Measurements from ENCODE around the gene BHLHA9. TPM values are rescaled to one million over a fixed set of nuclear protein-coding genes. Genes with fewer than 3 reads are reported as not detected.
A peak's percentile ranks its signal among the peaks of the same experiment; 100 is the strongest.

BHLHA9 gene
- polyA plus RNA-seq, 2 of the 4 experiments (the other 2 are of a cell fraction): not detected

DNA sequence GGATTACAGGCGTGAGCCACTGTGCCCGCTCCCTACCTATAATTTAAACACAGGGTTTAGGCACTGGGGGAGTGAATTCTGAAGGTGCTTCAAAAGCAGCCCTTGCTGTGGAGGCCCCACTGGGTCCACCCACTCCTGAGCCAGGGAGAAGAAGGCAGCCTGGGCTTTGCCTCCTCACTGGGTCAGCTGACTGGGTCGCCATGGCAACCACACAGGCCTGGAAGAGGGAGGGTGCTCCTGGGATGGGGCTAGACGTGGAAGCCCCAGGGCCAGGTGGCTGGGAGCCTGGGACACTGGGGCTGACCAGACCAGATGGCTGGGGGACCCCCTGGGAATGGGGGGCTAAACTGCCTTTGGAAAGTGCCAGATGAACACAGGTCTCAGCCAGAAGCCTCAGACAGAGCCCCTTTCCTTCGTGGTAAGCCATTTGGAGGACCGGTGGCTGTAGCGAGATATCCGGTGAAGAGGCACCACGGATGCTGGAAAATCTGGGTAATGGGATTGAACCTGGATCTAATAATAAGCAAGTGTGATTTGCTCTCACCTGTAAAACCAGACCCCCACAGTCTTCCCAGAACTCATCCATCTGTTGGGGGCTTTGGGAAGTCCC lies 42.1 kb downstream of the BHLHA9 start:
- FAIRE-seq (no peak), DNase-seq (ENCODE audit: low read depth in 1 of 2, low spot score in 1 of 2) (peak in 1 of 2 experiments; percentile 37), ATAC-seq (peak; percentile 80 to 82)
- ChIA-PET CTCF (interaction anchor here (1.0 kb wide), 1 partner anchor 20 kb away, joined by 5 read pairs; no protein-coding TSS in a partner anchor), POLR2A (no interaction called here)
- 30% methylated on average over 9 of the region's 9 CpGs for WGBS (ENCODE audit: missing lambda C conversion rate)
- Histone ChIP-seq H3K4me2 (no peak overlapping the region), H3K27ac (no peak overlapping the region), H3K9me3 (no peaks in the 10 kb centered on the region), H3K4me3 (no peak overlapping the region), H3K4me1 (no peaks in the 10 kb centered on the region)
- TF ChIP-seq POLR2AphosphoS2 (conservative IDR thresholded peaks at IDR 0.05; ENCODE audit: low read length) (no peak), HOXB5 (CRISPR knock-in tag; IDR thresholded peaks at IDR 0.05) (no peak), MYC (IDR thresholded peaks at IDR 0.05; ENCODE audit: borderline replicate concordance, low read length) (no peak), KDM1A (IDR thresholded peaks at IDR 0.05; ENCODE audit: low read depth) (no peak), PHF8 (IDR thresholded peaks at IDR 0.05; ENCODE audit: borderline replicate concordance, low read depth) (no peak)
- TF ChIP-seq, protein P1, sequence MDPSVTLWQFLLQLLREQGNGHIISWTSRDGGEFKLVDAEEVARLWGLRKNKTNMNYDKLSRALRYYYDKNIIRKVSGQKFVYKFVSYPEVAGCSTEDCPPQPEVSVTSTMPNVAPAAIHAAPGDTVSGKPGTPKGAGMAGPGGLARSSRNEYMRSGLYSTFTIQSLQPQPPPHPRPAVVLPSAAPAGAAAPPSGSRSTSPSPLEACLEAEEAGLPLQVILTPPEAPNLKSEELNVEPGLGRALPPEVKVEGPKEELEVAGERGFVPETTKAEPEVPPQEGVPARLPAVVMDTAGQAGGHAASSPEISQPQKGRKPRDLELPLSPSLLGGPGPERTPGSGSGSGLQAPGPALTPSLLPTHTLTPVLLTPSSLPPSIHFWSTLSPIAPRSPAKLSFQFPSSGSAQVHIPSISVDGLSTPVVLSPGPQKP (IDR thresholded peaks at IDR 0.05; ENCODE audit: low read depth, low read length): no peak
- TF ChIP-seq, protein P2, sequence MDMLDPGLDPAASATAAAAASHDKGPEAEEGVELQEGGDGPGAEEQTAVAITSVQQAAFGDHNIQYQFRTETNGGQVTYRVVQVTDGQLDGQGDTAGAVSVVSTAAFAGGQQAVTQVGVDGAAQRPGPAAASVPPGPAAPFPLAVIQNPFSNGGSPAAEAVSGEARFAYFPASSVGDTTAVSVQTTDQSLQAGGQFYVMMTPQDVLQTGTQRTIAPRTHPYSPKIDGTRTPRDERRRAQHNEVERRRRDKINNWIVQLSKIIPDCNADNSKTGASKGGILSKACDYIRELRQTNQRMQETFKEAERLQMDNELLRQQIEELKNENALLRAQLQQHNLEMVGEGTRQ (IDR thresholded peaks at IDR 0.05): no peak; the same call in 1 of the 2 replicates
- TF ChIP-seq, protein P3, sequence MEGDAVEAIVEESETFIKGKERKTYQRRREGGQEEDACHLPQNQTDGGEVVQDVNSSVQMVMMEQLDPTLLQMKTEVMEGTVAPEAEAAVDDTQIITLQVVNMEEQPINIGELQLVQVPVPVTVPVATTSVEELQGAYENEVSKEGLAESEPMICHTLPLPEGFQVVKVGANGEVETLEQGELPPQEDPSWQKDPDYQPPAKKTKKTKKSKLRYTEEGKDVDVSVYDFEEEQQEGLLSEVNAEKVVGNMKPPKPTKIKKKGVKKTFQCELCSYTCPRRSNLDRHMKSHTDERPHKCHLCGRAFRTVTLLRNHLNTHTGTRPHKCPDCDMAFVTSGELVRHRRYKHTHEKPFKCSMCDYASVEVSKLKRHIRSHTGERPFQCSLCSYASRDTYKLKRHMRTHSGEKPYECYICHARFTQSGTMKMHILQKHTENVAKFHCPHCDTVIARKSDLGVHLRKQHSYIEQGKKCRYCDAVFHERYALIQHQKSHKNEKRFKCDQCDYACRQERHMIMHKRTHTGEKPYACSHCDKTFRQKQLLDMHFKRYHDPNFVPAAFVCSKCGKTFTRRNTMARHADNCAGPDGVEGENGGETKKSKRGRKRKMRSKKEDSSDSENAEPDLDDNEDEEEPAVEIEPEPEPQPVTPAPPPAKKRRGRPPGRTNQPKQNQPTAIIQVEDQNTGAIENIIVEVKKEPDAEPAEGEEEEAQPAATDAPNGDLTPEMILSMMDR (IDR thresholded peaks at IDR 0.05): no peak

DNA sequence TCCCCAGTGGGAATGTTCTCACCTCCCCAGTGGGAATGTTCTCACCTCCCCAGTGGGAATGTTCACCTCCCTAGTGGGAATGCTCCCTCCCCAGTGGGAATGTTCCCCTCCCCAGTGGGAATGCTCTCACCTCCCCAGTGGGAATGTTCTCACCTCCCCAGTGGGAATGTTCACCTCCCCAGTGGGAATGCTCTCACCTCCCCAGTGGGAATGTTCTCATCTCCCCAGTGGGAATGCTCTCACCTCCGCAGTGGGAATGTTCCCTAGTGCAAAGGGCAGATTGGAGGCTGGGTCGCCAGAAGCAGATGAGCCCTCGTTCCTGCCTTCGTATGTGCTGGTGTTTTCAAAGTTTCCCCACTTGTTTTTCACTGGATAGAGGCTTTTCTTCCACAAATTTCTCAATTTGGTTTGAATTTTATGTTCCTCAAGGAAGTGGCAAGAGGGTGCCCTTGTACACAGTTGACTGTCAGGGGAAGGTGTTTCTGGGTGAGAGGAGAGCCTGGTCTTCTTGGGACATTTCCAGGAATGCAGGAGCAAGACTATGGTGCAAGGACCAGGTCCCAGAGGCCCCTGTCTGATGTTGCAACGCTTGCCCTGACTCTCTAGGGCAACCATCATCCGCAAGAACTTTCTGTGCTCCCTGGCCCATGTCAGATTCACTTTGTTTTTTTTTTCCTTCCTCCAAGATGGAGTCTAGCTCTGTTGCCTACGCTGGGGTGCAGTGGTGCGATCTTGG lies 43.2 kb downstream of the BHLHA9 start:
- H3K4me2 ChIP-seq: no peak overlapping the region
- H3K4me3 ChIP-seq: no peak overlapping the region
- POLR2A ChIA-PET: interaction anchor here (0.7 kb wide), 1 partner anchor 27 kb away, joined by 4 read pairs; no protein-coding TSS in a partner anchor
- 46% methylated on average over 8 of the region's 8 CpGs for WGBS (ENCODE audit: missing lambda C conversion rate)
- CTCF ChIA-PET: interaction anchor here (1.5 kb wide), 1 partner anchor 52 kb away, joined by 5 read pairs; no protein-coding TSS in a partner anchor
- ATAC-seq (peak; percentile 43 to 54; a peak in 3 of 6 replicates), FAIRE-seq (no peak), DNase-seq (ENCODE audit: low read depth in 1 of 2, low spot score in 1 of 2) (no peak)
- TF ChIP-seq NFE2L2 (conservative IDR thresholded peaks at IDR 0.05; ENCODE audit: low read length): no peak
- no peak for TF ChIP-seq CHD2 (IDR thresholded peaks at IDR 0.05; ENCODE audit: low read length, partially characterized antibody)
- TF ChIP-seq ZC3H11A (IDR thresholded peaks at IDR 0.05): no peak
- no peak for TF ChIP-seq HEYL (CRISPR knock-in tag; IDR thresholded peaks at IDR 0.05)
- TF ChIP-seq EP300 (IDR thresholded peaks at IDR 0.05): no peak
- no peak for TF ChIP-seq KDM1A (IDR thresholded peaks at IDR 0.05; ENCODE audit: low read depth)
- no peak for TF ChIP-seq EHMT2 (IDR thresholded peaks at IDR 0.05; ENCODE audit: low read depth)
- no peaks in the 10 kb centered on the region for H3K9me3 ChIP-seq
- no peaks in the 10 kb centered on the region for H3K4me1 ChIP-seq
- H3K27ac ChIP-seq: no peak overlapping the region

DNA sequence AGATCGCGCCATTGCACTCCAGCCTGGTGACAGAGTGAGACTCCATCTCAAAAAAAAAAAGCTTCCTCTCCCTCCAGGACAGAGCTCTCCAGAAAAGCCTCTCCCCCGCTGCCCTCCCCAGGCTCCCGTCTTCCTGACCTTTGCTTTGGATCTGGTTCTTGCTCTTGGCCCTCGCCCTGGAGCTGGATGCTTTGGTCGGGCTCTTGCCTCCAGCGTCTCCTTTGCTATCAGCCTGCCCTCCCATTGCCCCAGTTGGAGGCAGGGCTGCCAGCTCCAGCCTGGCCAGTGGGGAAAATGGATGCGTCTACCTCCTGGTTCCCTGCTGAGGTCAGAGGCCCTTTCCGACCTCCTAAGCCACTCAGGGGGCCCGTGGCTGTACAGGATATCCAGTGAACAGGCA lies 45.2 kb downstream of the BHLHA9 start:
- POLR2A ChIA-PET: no interaction called here
- H3K9me3 ChIP-seq: no peaks in the 10 kb centered on the region
- WGBS (ENCODE audit: missing lambda C conversion rate): 64% methylated on average over 10 of the region's 10 CpGs
- no peak overlapping the region for H3K4me2 ChIP-seq
- TF ChIP-seq, protein P2 (IDR thresholded peaks at IDR 0.05): no peak
- TF ChIP-seq PHF8 (IDR thresholded peaks at IDR 0.05; ENCODE audit: borderline replicate concordance, low read depth) (no peak), POLR2AphosphoS2 (conservative IDR thresholded peaks at IDR 0.05; ENCODE audit: low read length) (no peak), SREBF2 (IDR thresholded peaks at IDR 0.05) (no peak), CEBPB (IDR thresholded peaks at IDR 0.05) (no peak), CBX8 (IDR thresholded peaks at IDR 0.05) (no peak), KDM1A (IDR thresholded peaks at IDR 0.05; ENCODE audit: low read depth) (no peak), RFX5 (IDR thresholded peaks at IDR 0.05) (no peak), HOXB5 (CRISPR knock-in tag; IDR thresholded peaks at IDR 0.05) (no peak), CHD2 (IDR thresholded peaks at IDR 0.05; ENCODE audit: low read length, partially characterized antibody) (no peak), BHLHE40 (IDR thresholded peaks at IDR 0.05; ENCODE audit: low read depth, low read length) (no peak)
- TF ChIP-seq, protein P1 (IDR thresholded peaks at IDR 0.05; ENCODE audit: low read depth, low read length): no peak
- TF ChIP-seq, protein P4, sequence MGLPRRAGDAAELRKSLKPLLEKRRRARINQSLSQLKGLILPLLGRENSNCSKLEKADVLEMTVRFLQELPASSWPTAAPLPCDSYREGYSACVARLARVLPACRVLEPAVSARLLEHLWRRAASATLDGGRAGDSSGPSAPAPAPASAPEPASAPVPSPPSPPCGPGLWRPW (IDR thresholded peaks at IDR 0.05): no peak
- no peak overlapping the region for H3K27ac ChIP-seq
- no peak overlapping the region for H3K4me3 ChIP-seq
- CTCF ChIA-PET: interaction anchor here (1.2 to 1.7 kb wide), 5 partner anchors 17 to 193 kb away, joined by 3 to 7 read pairs (median 4); no protein-coding TSS in a partner anchor
- no peak for DNase-seq (ENCODE audit: low read depth in 1 of 2, low spot score in 1 of 2)
- no peak for FAIRE-seq
- ATAC-seq: peak; percentile 14 to 33; a peak in 3 of 6 replicates
- no peaks in the 10 kb centered on the region for H3K4me1 ChIP-seq
